Neural cell (in vitro differentiated cells): ENCODE measurements around the gene PCDHGA11. TPM values are rescaled to one million over a fixed set of nuclear protein-coding genes. Genes with fewer than 3 reads are reported as not detected.

Experiments used
- H2AFZ ChIP-seq: fragments of 200-600, 300-800 bp; sonication (generic), shearing (Covaris generic); 2 replicates; pipeline ENCODE4 v1.6.0; 2014; ENCODE audit warnings: low read depth, mild to moderate bottlenecking, antibody characterized with exemption, low read length, moderate library complexity
- H3F3A ChIP-seq: fragments of 200-600 bp; shearing (Covaris generic); 2 replicates; pipeline ENCODE4 v1.6.1; 2016; ENCODE audit warnings: mild to moderate bottlenecking, moderate library complexity, mixed read lengths, antibody characterized with exemption, low read length; ENCODE audit not compliant: insufficient read depth, poor library complexity, severe bottlenecking
- H3K27ac ChIP-seq: fragments of 200-600, 300-800 bp; sonication (generic), shearing (Covaris generic); 2 replicates; pipeline ENCODE4 v1.5.1; 2014; ENCODE audit warnings: mild to moderate bottlenecking, low read length, moderate library complexity
- H3K27me3 ChIP-seq: fragments of 300-800, 200-600 bp; sonication (generic), shearing (Covaris generic); 2 replicates; pipeline ENCODE4 v1.6.0; 2014; ENCODE audit warnings: mild to moderate bottlenecking, low read depth, low read length, moderate library complexity; ENCODE audit not compliant: insufficient read depth
- H3K36me3 ChIP-seq: fragments of 300-800, 200-600 bp; sonication (generic), shearing (Covaris generic); 2 replicates; pipeline ENCODE4 v1.5.1; 2014; ENCODE audit warnings: mild to moderate bottlenecking, antibody characterized with exemption, low read length, moderate library complexity; ENCODE audit not compliant: insufficient read depth
- H3K4me2 ChIP-seq: fragments of 300-800, 200-600 bp; sonication (generic), shearing (Covaris generic); 2 replicates; pipeline ENCODE4 v1.6.0; 2014; ENCODE audit warnings: mild to moderate bottlenecking, low read length
- H3K4me3 ChIP-seq: fragments of 300-800, 200-600 bp; sonication (generic), shearing (Covaris generic); 2 replicates; pipeline ENCODE4 v1.5.1; 2014; ENCODE audit warnings: mild to moderate bottlenecking, low read length, moderate library complexity
- H3K79me2 ChIP-seq: fragments of 200-600 bp; shearing (Covaris generic); replicated peaks from 2 replicates; pipeline ENCODE4 v1.6.0; 2014; ENCODE audit warnings: mild to moderate bottlenecking, low read length, moderate library complexity; ENCODE audit not compliant: insufficient read depth
- H3K9ac ChIP-seq: fragments of 300-800, 200-600 bp; sonication (generic), shearing (Covaris generic); 2 replicates; pipeline ENCODE4 v1.6.1; 2016; ENCODE audit warnings: mild to moderate bottlenecking, low read length, mixed read lengths
- H3K9me2 ChIP-seq: fragments of 200-600 bp; shearing (Covaris generic); 2 replicates; pipeline ENCODE4 v1.6.1; 2016; ENCODE audit warnings: mild to moderate bottlenecking, low read length, mixed read lengths; ENCODE audit not compliant: insufficient read depth
- H3K9me3 ChIP-seq: fragments of 200-600, 300-800 bp; sonication (generic), shearing (Covaris generic); 2 replicates; pipeline ENCODE4 v1.6.1; 2016; ENCODE audit warnings: mild to moderate bottlenecking, mixed run types, low read length, moderate library complexity, mixed read lengths
- H4K20me1 ChIP-seq: fragments of 200-600 bp; shearing (Covaris generic); 2 replicates; pipeline ENCODE4 v1.6.1; 2016; ENCODE audit warnings: mild to moderate bottlenecking, mixed run types; ENCODE audit not compliant: insufficient read depth
- CTCF ChIP-seq: fragments of 450-650 bp; IDR thresholded peaks from 2 replicates; pipeline ENCODE4 v1.5.1; 2014; ENCODE audit warnings: antibody characterized with exemption, mild to moderate bottlenecking, moderate library complexity; ENCODE audit not compliant: poor library complexity, severe bottlenecking
- EP300 ChIP-seq: fragments of 450-650 bp; conservative IDR thresholded peaks from 2 replicates; pipeline ENCODE4 v1.6.1; 2014; ENCODE audit warnings: antibody characterized with exemption, mild to moderate bottlenecking, moderate library complexity; ENCODE audit not compliant: poor library complexity, severe bottlenecking
- EZH2 ChIP-seq: fragments of 200-600, 300-800 bp; shearing (Covaris generic), sonication (generic); IDR thresholded peaks from 2 replicates; pipeline ENCODE4 v1.6.1; 2014; ENCODE audit warnings: antibody characterized with exemption, low read length, borderline replicate concordance, mild to moderate bottlenecking; ENCODE audit not compliant: insufficient read depth, poor library complexity, severe bottlenecking
- MXI1 ChIP-seq: fragments of 450-650 bp; conservative IDR thresholded peaks from 2 replicates; pipeline ENCODE4 v1.6.1; 2014; ENCODE audit warnings: antibody characterized with exemption, mild to moderate bottlenecking; ENCODE audit not compliant: poor library complexity, severe bottlenecking
- POLR2AphosphoS5 ChIP-seq: IDR thresholded peaks from 2 replicates; pipeline ENCODE4 v1.6.1; 2012
- RAD21 ChIP-seq: fragments of 450-650 bp; conservative IDR thresholded peaks from 2 replicates; pipeline ENCODE4 v1.6.1; 2014; ENCODE audit warnings: antibody characterized with exemption, mild to moderate bottlenecking, moderate library complexity
- REST ChIP-seq: IDR thresholded peaks from 2 replicates; pipeline ENCODE4 v1.6.1; 2012; ENCODE audit warnings: borderline replicate concordance
- SMC3 ChIP-seq: fragments of 450-650 bp; conservative IDR thresholded peaks from 2 replicates; pipeline ENCODE4 v1.6.1; 2014; ENCODE audit warnings: antibody characterized with exemption, mild to moderate bottlenecking, moderate library complexity; ENCODE audit not compliant: poor library complexity
- TAF1 ChIP-seq: IDR thresholded peaks from 2 replicates; pipeline ENCODE4 v1.6.1; 2012; ENCODE audit warnings: low read depth
- polyA plus RNA-seq: library from polyadenylated mRNA; depleted of rRNA; stranded (reverse); fragments of >200 nt; gene quantifications from 2 replicates; pipeline ENCODE4 v1.2.3, GENCODE V29; 2014

Gene PCDHGA11
- polyA plus RNA-seq, 1 donor from 2014 or later: 0.32 TPM

- Histone ChIP-seq H4K20me1 (no peaks in the 10 kb centered on the region), H3K27ac (no peak overlapping the region), H2AFZ (no peak overlapping the region), H3K4me2 (no peak overlapping the region), H3K36me3 (peaks cover 18% of the 10 kb centered on the region), H3F3A (no peaks in the 10 kb centered on the region), H3K27me3 (no peaks in the 10 kb centered on the region), H3K4me3 (no peak overlapping the region), H3K9me3 (peaks cover 46% of the 10 kb centered on the region), H3K9me2 (no peaks in the 10 kb centered on the region), H3K9ac (no peak overlapping the region), H3K79me2 (peaks cover 40% of the 10 kb centered on the region)
- TF ChIP-seq TAF1 (no peak), MXI1 (no peak), RAD21 (no peak), POLR2AphosphoS5 (no peak), EP300 (no peak), EZH2 (no peak), REST (no peak), SMC3 (no peak), CTCF (no peak)
These were observed 19.5 kb downstream of the PCDHGA11 start for GRCh38 chr5:141440341-141440740.

- peaks cover 39% of the 10 kb centered on the region for H3K9me3 ChIP-seq
These were observed 20.8 kb downstream of the PCDHGA11 start for GRCh38 chr5:141441571-141442170.

More at GRCh38 chr5:141441571-141442170, 20.8 kb downstream of the PCDHGA11 start:
- Histone ChIP-seq H3K4me2 (no peak overlapping the region), H3K27ac (no peak overlapping the region), H3K9me2 (no peaks in the 10 kb centered on the region), H3K9ac (no peak overlapping the region), H3K27me3 (no peaks in the 10 kb centered on the region), H3K36me3 (peaks cover 18% of the 10 kb centered on the region), H4K20me1 (no peaks in the 10 kb centered on the region), H3F3A (no peaks in the 10 kb centered on the region), H2AFZ (no peak overlapping the region), H3K4me3 (no peak overlapping the region), H3K79me2 (peaks cover 37% of the 10 kb centered on the region)
- no peak for TF ChIP-seq POLR2AphosphoS5
- TF ChIP-seq CTCF: no peak
- no peak for TF ChIP-seq MXI1
- no peak for TF ChIP-seq SMC3
- no peak for TF ChIP-seq EP300
- no peak for TF ChIP-seq EZH2
- TF ChIP-seq REST: no peak
- no peak for TF ChIP-seq TAF1
- TF ChIP-seq RAD21: no peak
